Activated B cell treated with CpG ODN at 0.5 μM for 24 hours (primary cell): ENCODE measurements around the gene ADAMTS5. TPM values are rescaled to one million over a fixed set of nuclear protein-coding genes. Genes with fewer than 3 reads are reported as not detected.

Experiments
- ATAC-seq: fragments of 200-7000 bp; cut with Tn5 transposase; one replicate; pipeline ENCODE4 v1.10.0; 2021; ENCODE audit warnings: low read depth, mild to moderate bottlenecking, moderate library complexity
- CTCF ChIA-PET: fragments of 350-600 bp; sonication (Branson Sonifier 250); formaldehyde crosslinking; loops from one replicate; lab custom pipeline; 2021; ENCODE audit warnings: antibody characterized with exemption; lab: Charles Lee
- POLR2A ChIA-PET: fragments of 350-600 bp; sonication (Branson Sonifier 250); formaldehyde crosslinking; loops from one replicate; lab custom pipeline; 2021; ENCODE audit warnings: antibody characterized with exemption; lab: Charles Lee
- DNase-seq: peaks from one replicate; pipeline ENCODE4 v3.0.0; 2022
- H3K27ac Mint-ChIP-seq: one replicate; pipeline ENCODE4 v1.8.0; 2020; ENCODE audit warnings: mixed read lengths
- H3K27me3 Mint-ChIP-seq: one replicate; pipeline ENCODE4 v1.8.0; 2021; ENCODE audit warnings: mixed read lengths
- H3K36me3 Mint-ChIP-seq: one replicate; pipeline ENCODE4 v1.8.0; 2021; ENCODE audit warnings: low read depth, mixed read lengths
- H3K4me1 Mint-ChIP-seq: one replicate; pipeline ENCODE4 v1.8.0; 2021; ENCODE audit warnings: mixed read lengths
- H3K4me3 Mint-ChIP-seq: one replicate; pipeline ENCODE4 v1.8.0; 2020; ENCODE audit warnings: mild to moderate bottlenecking, mixed read lengths
- H3K9me3 Mint-ChIP-seq: one replicate; pipeline ENCODE4 v1.8.0; 2020; ENCODE audit warnings: mixed read lengths
- CTCF ChIP-seq: fragments of 200-600 bp; IDR thresholded peaks from one replicate; pipeline ENCODE4 v1.8.0; 2022; ENCODE audit warnings: antibody characterized with exemption, mild to moderate bottlenecking
- intact Hi-C: fragments of 100-400 bp; cut with micrococcal nuclease; formaldehyde crosslinking; loops from one replicate; pipeline ENCODE4 v1.15.1; 2024
- total RNA-seq: library from RNA; stranded (reverse); gene quantifications from 2 replicates; pipeline ENCODE4 v1.2.3, GENCODE V29; 2022

Gene ADAMTS5
- total RNA-seq: not detected in 2 replicates

GRCh38 chr21:26967062-26967913 is at the start of gene ADAMTS5:
Gene ADAMTS5, minus strand, starts transcription at chr21:26967088. Its CDS starts 697 bp downstream, at chr21:26966391.
- intact Hi-C loops: no loop called here
- TF ChIP-seq CTCF: no peak
- H3K4me1 Mint-ChIP-seq: no peaks in the 10 kb centered on the region
- H3K36me3 Mint-ChIP-seq: no peaks in the 10 kb centered on the region
- H3K4me3 Mint-ChIP-seq: no peak within 1 kb of the TSS
- H3K27me3 Mint-ChIP-seq: peaks cover 26% of the 10 kb centered on the region
- ChIA-PET POLR2A (no interaction called here), CTCF (no interaction called here)
- DNase-seq (no peak), ATAC-seq (no peak)
- H3K9me3 Mint-ChIP-seq: no peaks in the 10 kb centered on the region
- H3K27ac Mint-ChIP-seq: no peak within 1 kb of the TSS

- Mint-ChIP-seq H3K9me3 (peaks cover 3% of the 10 kb centered on the region), H3K4me3 (no peak overlapping the region), H3K4me1 (no peaks in the 10 kb centered on the region), H3K27ac (no peak overlapping the region), H3K27me3 (no peaks in the 10 kb centered on the region), H3K36me3 (no peaks in the 10 kb centered on the region)
- DNase-seq: no peak
- POLR2A ChIA-PET: no interaction called here
- TF ChIP-seq CTCF: no peak
- CTCF ChIA-PET: no interaction called here
- no peak for ATAC-seq
- intact Hi-C loops: no loop called here
Observed at GRCh38 chr21:27001526-27001925, 34.6 kb upstream of the ADAMTS5 start.

GRCh38 chr21:26983576-26983975 is 16.7 kb upstream of the ADAMTS5 start:
- no peak overlapping the region for H3K27ac Mint-ChIP-seq
- no peak for TF ChIP-seq CTCF
- no peak for DNase-seq
- no peaks in the 10 kb centered on the region for H3K4me1 Mint-ChIP-seq
- ATAC-seq: no peak
- no peaks in the 10 kb centered on the region for H3K27me3 Mint-ChIP-seq
- no peak overlapping the region for H3K4me3 Mint-ChIP-seq
- H3K9me3 Mint-ChIP-seq: peaks cover 14% of the 10 kb centered on the region
- ChIA-PET CTCF (no interaction called here), POLR2A (no interaction called here)
- intact Hi-C loops: no loop called here
- H3K36me3 Mint-ChIP-seq: no peaks in the 10 kb centered on the region

GRCh38 chr21:26982767-26983166 is 15.9 kb upstream of the ADAMTS5 start:
- Mint-ChIP-seq H3K27ac (no peak overlapping the region), H3K4me1 (no peaks in the 10 kb centered on the region), H3K36me3 (no peaks in the 10 kb centered on the region), H3K27me3 (no peaks in the 10 kb centered on the region), H3K4me3 (no peak overlapping the region), H3K9me3 (peaks cover 12% of the 10 kb centered on the region)
- ChIA-PET CTCF (no interaction called here), POLR2A (no interaction called here)
- DNase-seq: no peak
- no peak for TF ChIP-seq CTCF
- ATAC-seq: no peak
- intact Hi-C loops: no loop called here

GRCh38 chr21:26977746-26978145 is 10.9 kb upstream of the ADAMTS5 start:
- Mint-ChIP-seq H3K27me3 (no peaks in the 10 kb centered on the region), H3K9me3 (peaks cover 6% of the 10 kb centered on the region), H3K36me3 (no peaks in the 10 kb centered on the region), H3K4me3 (no peak overlapping the region), H3K27ac (no peak overlapping the region), H3K4me1 (no peaks in the 10 kb centered on the region)
- intact Hi-C loops: no loop called here
- ChIA-PET CTCF (no interaction called here), POLR2A (no interaction called here)
- no peak for TF ChIP-seq CTCF
- no peak for ATAC-seq
- DNase-seq: no peak
